HUES6 (cell line): ENCODE results near the gene PGS1.

Experiments used
- H3K27ac ChIP-seq: 2 replicates; pipeline ENCODE4 v1.7.0; 2013; ENCODE audit warnings: low read depth, mild to moderate bottlenecking, low read length, inconsistent platforms
- H3K27me3 ChIP-seq: 2 replicates; pipeline ENCODE4 v1.6.1; 2013; ENCODE audit warnings: low read length; ENCODE audit not compliant: control insufficient read depth, insufficient read depth
- H3K36me3 ChIP-seq: 2 replicates; pipeline ENCODE4 v1.6.1; 2013; ENCODE audit warnings: low read length; ENCODE audit not compliant: control insufficient read depth, insufficient read depth
- H3K4me1 ChIP-seq: 2 replicates; pipeline ENCODE4 v1.6.1; 2013; ENCODE audit warnings: low read length; ENCODE audit not compliant: control insufficient read depth, insufficient read depth
- H3K4me3 ChIP-seq: 2 replicates; pipeline ENCODE4 v1.5.1; 2013; ENCODE audit warnings: low read depth, low read length
- H3K9ac ChIP-seq: one replicate; pipeline ENCODE4 v1.6.1; 2013; ENCODE audit warnings: mild to moderate bottlenecking, low read length
- H3K9me3 ChIP-seq: 2 replicates; pipeline ENCODE4 v1.6.1; 2013; ENCODE audit warnings: low read depth, low read length; ENCODE audit not compliant: control insufficient read depth, insufficient read depth

PGS1 gene

GRCh38 chr17:78366109-78366848 is 12.2 kb upstream of the PGS1 start:
- Histone ChIP-seq H3K9ac (peak overlapping the region; percentile 46), H3K4me3 (peak overlapping the region; percentile 10; the same call in 1 of the 2 replicates), H3K4me1 (peaks cover 63% of the 10 kb centered on the region), H3K27ac (peak overlapping the region; percentile 94; the same call in 1 of the 2 replicates), H3K36me3 (no peaks in the 10 kb centered on the region), H3K9me3 (no peaks in the 10 kb centered on the region), H3K27me3 (no peaks in the 10 kb centered on the region)

- no peak overlapping the region for H3K9ac ChIP-seq
- peaks cover 61% of the 10 kb centered on the region for H3K4me1 ChIP-seq
- no peak overlapping the region for H3K4me3 ChIP-seq
- H3K36me3 ChIP-seq: no peaks in the 10 kb centered on the region
- no peaks in the 10 kb centered on the region for H3K9me3 ChIP-seq
- no peak overlapping the region for H3K27ac ChIP-seq
- H3K27me3 ChIP-seq: no peaks in the 10 kb centered on the region
Observed at GRCh38 chr17:78367193-78367592, 11.3 kb upstream of the PGS1 start.

GRCh38 chr17:78368348-78368747 is 10.1 kb upstream of the PGS1 start:
- Histone ChIP-seq H3K4me3 (no peak overlapping the region), H3K36me3 (no peaks in the 10 kb centered on the region), H3K9ac (no peak overlapping the region), H3K4me1 (peaks cover 60% of the 10 kb centered on the region), H3K27me3 (no peaks in the 10 kb centered on the region), H3K9me3 (no peaks in the 10 kb centered on the region), H3K27ac (no peak overlapping the region)

GRCh38 chr17:78368854-78369495 is 9.5 kb upstream of the PGS1 start:
- Histone ChIP-seq H3K4me1 (peaks cover 62% of the 10 kb centered on the region), H3K27ac (peak overlapping the region; percentile 24; the same call in 1 of the 2 replicates), H3K9ac (no peak overlapping the region), H3K4me3 (no peak overlapping the region), H3K36me3 (no peaks in the 10 kb centered on the region), H3K27me3 (no peaks in the 10 kb centered on the region), H3K9me3 (no peaks in the 10 kb centered on the region)

- H3K9ac ChIP-seq: peak overlapping the region; percentile 18
- H3K4me1 ChIP-seq: peaks cover 63% of the 10 kb centered on the region
- H3K9me3 ChIP-seq: no peaks in the 10 kb centered on the region
- H3K27ac ChIP-seq: peak overlapping the region; percentile 24; the same call in 1 of the 2 replicates
- H3K27me3 ChIP-seq: no peaks in the 10 kb centered on the region
- no peaks in the 10 kb centered on the region for H3K36me3 ChIP-seq
- no peak overlapping the region for H3K4me3 ChIP-seq
Observed at GRCh38 chr17:78369791-78370381, 8.6 kb upstream of the PGS1 start.

GRCh38 chr17:78371056-78371455 is 7.4 kb upstream of the PGS1 start:
- H3K9me3 ChIP-seq: no peaks in the 10 kb centered on the region
- H3K4me1 ChIP-seq: peaks cover 62% of the 10 kb centered on the region
- no peak overlapping the region for H3K27ac ChIP-seq
- H3K36me3 ChIP-seq: no peaks in the 10 kb centered on the region
- no peak overlapping the region for H3K9ac ChIP-seq
- no peaks in the 10 kb centered on the region for H3K27me3 ChIP-seq
- H3K4me3 ChIP-seq: no peak overlapping the region

- H3K4me1 ChIP-seq: peaks cover 46% of the 10 kb centered on the region
- H3K27me3 ChIP-seq: no peaks in the 10 kb centered on the region
- H3K27ac ChIP-seq: no peak overlapping the region
- H3K4me3 ChIP-seq: no peak overlapping the region
- H3K9me3 ChIP-seq: no peaks in the 10 kb centered on the region
- H3K9ac ChIP-seq: no peak overlapping the region
- no peaks in the 10 kb centered on the region for H3K36me3 ChIP-seq
Observed at GRCh38 chr17:78372841-78373240, 5.6 kb upstream of the PGS1 start.

GRCh38 chr17:78374189-78374588 is 4.3 kb upstream of the PGS1 start:
- Histone ChIP-seq H3K9me3 (no peaks in the 10 kb centered on the region), H3K9ac (peak overlapping the region; percentile 6), H3K27me3 (no peaks in the 10 kb centered on the region), H3K4me1 (peaks cover 45% of the 10 kb centered on the region), H3K36me3 (no peaks in the 10 kb centered on the region), H3K27ac (peak overlapping the region; percentile 62; the same call in 1 of the 2 replicates), H3K4me3 (no peak overlapping the region)

- no peaks in the 10 kb centered on the region for H3K9me3 ChIP-seq
- peaks cover 40% of the 10 kb centered on the region for H3K4me1 ChIP-seq
- H3K9ac ChIP-seq: peak overlapping the region; percentile 61
- peak overlapping the region; percentile 10; the same call in 1 of the 2 replicates for H3K4me3 ChIP-seq
- H3K27me3 ChIP-seq: no peaks in the 10 kb centered on the region
- peak overlapping the region; percentile 62 for H3K27ac ChIP-seq
- H3K36me3 ChIP-seq: no peaks in the 10 kb centered on the region
Observed at GRCh38 chr17:78374631-78375274, 3.7 kb upstream of the PGS1 start.

- H3K27ac ChIP-seq: peak overlapping the region; percentile 62; the same call in 1 of the 2 replicates
- peaks cover 40% of the 10 kb centered on the region for H3K4me1 ChIP-seq
- no peaks in the 10 kb centered on the region for H3K27me3 ChIP-seq
- peak overlapping the region; percentile 10; the same call in 1 of the 2 replicates for H3K4me3 ChIP-seq
- no peaks in the 10 kb centered on the region for H3K36me3 ChIP-seq
- no peaks in the 10 kb centered on the region for H3K9me3 ChIP-seq
- peak overlapping the region; percentile 61 for H3K9ac ChIP-seq
Observed at GRCh38 chr17:78375401-78376151, 2.9 kb upstream of the PGS1 start.
